Naive thymus-derived CD8-positive, alpha-beta T cell (primary cell): ENCODE data around the gene HS3ST6. TPM values are rescaled to one million over a fixed set of nuclear protein-coding genes. Genes with fewer than 3 reads are reported as not detected.
"Not testable (repeated sequence)": the region's sequence is repeated elsewhere in the genome, so short reads cannot be mapped to it uniquely, and the experiment has no call there.

Source experiments
- ATAC-seq, 2 donors: fragments of 150-1000 bp; cut with Tn5 transposase in 1 of 2; sonication (Bioruptor Pico), chemical (Tn5 transposase) in 1 of 2; 1 replicate in 1 of 2; 2 replicates in 1 of 2; pipeline ENCODE4 v1.10.0; 2021; ENCODE audit warnings: mild to moderate bottlenecking in 2 of 2, moderate library complexity in 2 of 2
- POLR2A ChIA-PET: fragments of 350-600 bp; sonication (Branson Sonifier 250); formaldehyde crosslinking; loops from one replicate; lab custom pipeline; 2021; ENCODE audit warnings: antibody characterized with exemption; lab: Charles Lee
- DNase-seq, 10 donors: peaks; one replicate each; pipeline versions ENCODE4 v3.0.0 to v3.0.0-alpha.2; 2020 to 2022
- H3K27ac Mint-ChIP-seq, 10 donors: one replicate each; pipeline ENCODE4 v1.8.0; 2020 to 2022; ENCODE audit warnings: mild to moderate bottlenecking in 10 of 10, mixed read lengths in 10 of 10, moderate library complexity in 4 of 10, inconsistent platforms in 1 of 10
- H3K27me3 Mint-ChIP-seq, 5 donors: one replicate each; pipeline ENCODE4 v1.8.0; 2021 to 2022; ENCODE audit warnings: mixed read lengths in 5 of 5
- H3K36me3 Mint-ChIP-seq, 3 donors: one replicate each; pipeline ENCODE4 v1.8.0; 2020 to 2022; ENCODE audit warnings: mixed read lengths in 3 of 3, mild to moderate bottlenecking in 2 of 3, inconsistent platforms in 1 of 3
- H3K4me1 Mint-ChIP-seq, 4 donors: one replicate each; pipeline ENCODE4 v1.8.0; 2021 to 2022; ENCODE audit warnings: mixed read lengths in 4 of 4
- H3K4me3 Mint-ChIP-seq, 10 donors: one replicate each; pipeline ENCODE4 v1.8.0; 2020 to 2022; ENCODE audit warnings: mild to moderate bottlenecking in 10 of 10, mixed read lengths in 10 of 10, moderate library complexity in 6 of 10, inconsistent platforms in 1 of 10
- H3K9me3 Mint-ChIP-seq, 9 donors: one replicate each; pipeline ENCODE4 v1.8.0; 2020 to 2022; ENCODE audit warnings: mixed read lengths in 9 of 9, mild to moderate bottlenecking in 3 of 9, inconsistent platforms in 1 of 9, moderate library complexity in 1 of 9
- polyA plus RNA-seq, 3 donors: library from polyadenylated mRNA; unstranded; fragments of 300-500 nt; fragmentation: Illumina TruSeq; gene quantifications; one replicate each; pipeline ENCODE4 v1.2.3, GENCODE V29; 2021
- total RNA-seq, 8 experiments: library from RNA in 2 of 8; stranded (reverse) in 2 of 8; gene quantifications; one replicate each; pipeline ENCODE4 v1.2.3 and lab custom pipeline; 2021 to 2026

HS3ST6 gene
- total and polyA plus RNA-seq, 5 experiments from 2014 or later, result not detected

DNA sequence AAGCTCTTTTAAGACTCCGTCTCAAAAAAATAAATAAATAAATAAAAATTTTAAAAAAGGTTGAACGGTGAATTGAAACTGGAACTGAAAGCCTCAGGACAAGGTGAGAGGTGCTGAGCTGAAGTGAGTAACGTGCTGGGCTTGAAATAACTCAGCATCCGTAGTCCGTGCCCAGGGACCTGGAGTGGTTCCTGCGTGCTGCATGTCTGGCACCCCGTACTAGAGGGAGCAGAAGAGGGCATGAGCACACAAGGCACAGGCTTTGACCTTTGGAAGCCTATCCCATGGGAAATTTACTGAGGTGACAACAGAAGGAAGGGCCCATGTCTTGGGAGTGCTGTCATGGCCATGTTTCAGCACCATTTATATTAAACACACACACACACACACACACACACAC, 41.7 kb downstream of the HS3ST6 start:
- Mint-ChIP-seq H3K4me3 (no peak overlapping the region), H3K27me3 (peaks cover 14 to 40% (median 20%) of the 10 kb centered on the region in 5 donors), H3K36me3 (peaks cover 0 to 2% (median 0%) of the 10 kb centered on the region in 3 donors), H3K9me3 (no peaks in the 10 kb centered on the region), H3K27ac (no peak overlapping the region), H3K4me1 (peaks cover 3 to 7% (median 4%) of the 10 kb centered on the region in 4 donors)
- ATAC-seq, result no peak
- DNase-seq, result no peak
- POLR2A ChIA-PET, result no interaction called here

DNA sequence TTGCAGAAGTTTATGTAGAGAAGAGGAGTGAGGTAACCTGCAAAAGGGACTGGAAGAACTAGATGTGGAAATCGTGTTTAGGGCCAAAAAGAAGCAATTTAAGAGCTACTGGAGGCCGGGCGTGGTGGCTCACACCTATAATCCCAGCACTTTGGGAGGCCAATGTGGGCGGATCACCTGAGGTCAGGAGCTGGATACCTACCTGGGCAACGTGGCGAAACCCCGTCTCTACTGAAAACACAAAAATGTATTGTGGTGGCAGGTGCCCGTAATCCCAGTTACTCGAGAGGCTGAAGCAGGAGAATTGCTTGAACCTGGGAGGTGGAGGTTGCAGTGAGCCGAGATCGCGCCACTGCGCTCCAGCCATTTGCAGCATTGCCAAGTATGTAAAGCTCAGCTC, 42.1 kb downstream of the HS3ST6 start:
- DNase-seq, H3K27ac Mint-ChIP-seq, POLR2A ChIA-PET, H3K4me3 Mint-ChIP-seq, H3K36me3 Mint-ChIP-seq, H3K4me1 Mint-ChIP-seq, ATAC-seq, H3K9me3 Mint-ChIP-seq: not testable (repeated sequence)
- H3K27me3 Mint-ChIP-seq, result peaks cover 14 to 40% (median 20%) of the 10 kb centered on the region in 5 donors

DNA sequence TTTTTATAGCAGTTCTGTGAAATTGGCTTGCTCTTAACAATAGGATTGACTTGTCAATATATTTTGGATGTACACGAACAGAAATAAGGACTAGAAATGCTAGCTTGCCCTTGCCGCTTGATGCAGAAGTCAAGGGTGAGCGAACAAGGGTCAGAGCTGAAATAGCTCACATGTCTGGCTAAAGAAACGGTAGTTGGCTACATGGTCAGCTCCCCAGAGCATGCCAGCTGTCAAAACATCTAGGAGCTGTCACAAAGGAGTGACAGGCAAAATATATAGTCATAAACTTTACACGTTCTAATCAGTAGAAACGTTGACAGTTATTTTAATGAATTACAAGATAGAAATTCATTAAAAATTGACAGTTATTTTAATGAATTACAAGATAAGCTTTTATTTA, 43.4 kb downstream of the HS3ST6 start:
- peaks cover 14 to 39% (median 20%) of the 10 kb centered on the region in 5 donors for H3K27me3 Mint-ChIP-seq
- POLR2A ChIA-PET, result no interaction called here
- no peak for ATAC-seq

GRCh38 chr16:1871974-1872635, 46.1 kb downstream of the HS3ST6 start, which contains the start of gene MEIOB:
TSS of gene MEIOB (minus strand) at chr16:1872164. CDS start at chr16:1868175, 3,989 bp downstream.
- Mint-ChIP-seq H3K27me3 (peaks cover 9 to 26% (median 14%) of the 10 kb centered on the region in 5 donors), H3K27ac (peak within 1 kb of the TSS in 3 of 10 donors; percentile 29 to 84 (median 75)), H3K4me3 (peak within 1 kb of the TSS; percentile 7 to 88 (median 74)), H3K4me1 (peaks cover 3 to 7% (median 4%) of the 10 kb centered on the region in 4 donors), H3K9me3 (no peaks in the 10 kb centered on the region), H3K36me3 (peaks cover 0 to 2% (median 0%) of the 10 kb centered on the region in 3 donors)
- POLR2A ChIA-PET, result no interaction called here
- DNase-seq (peak in 8 of 10 donors; percentile 6 to 45 (median 32)), ATAC-seq (peak; percentile 61 to 72)

More for the DNA sequence above, 43.4 kb downstream of the HS3ST6 start:
- Mint-ChIP-seq H3K36me3 (peaks cover 0 to 2% (median 0%) of the 10 kb centered on the region in 3 donors), H3K9me3 (no peaks in the 10 kb centered on the region), H3K4me3 (no peak overlapping the region), H3K27ac (no peak overlapping the region), H3K4me1 (peaks cover 3 to 7% (median 4%) of the 10 kb centered on the region in 4 donors)
- no peak for DNase-seq

GRCh38 chr16:1870365-1871082, 47.7 kb downstream of the HS3ST6 start:
- no peak for ATAC-seq
- no peak for DNase-seq
- Mint-ChIP-seq H3K4me3 (no peak overlapping the region), H3K27me3 (peaks cover 7 to 22% (median 12%) of the 10 kb centered on the region in 5 donors), H3K4me1 (peaks cover 3 to 7% (median 4%) of the 10 kb centered on the region in 4 donors), H3K9me3 (no peaks in the 10 kb centered on the region), H3K27ac (no peak overlapping the region), H3K36me3 (peaks cover 0 to 2% (median 0%) of the 10 kb centered on the region in 3 donors)
- POLR2A ChIA-PET, result no interaction called here

DNA sequence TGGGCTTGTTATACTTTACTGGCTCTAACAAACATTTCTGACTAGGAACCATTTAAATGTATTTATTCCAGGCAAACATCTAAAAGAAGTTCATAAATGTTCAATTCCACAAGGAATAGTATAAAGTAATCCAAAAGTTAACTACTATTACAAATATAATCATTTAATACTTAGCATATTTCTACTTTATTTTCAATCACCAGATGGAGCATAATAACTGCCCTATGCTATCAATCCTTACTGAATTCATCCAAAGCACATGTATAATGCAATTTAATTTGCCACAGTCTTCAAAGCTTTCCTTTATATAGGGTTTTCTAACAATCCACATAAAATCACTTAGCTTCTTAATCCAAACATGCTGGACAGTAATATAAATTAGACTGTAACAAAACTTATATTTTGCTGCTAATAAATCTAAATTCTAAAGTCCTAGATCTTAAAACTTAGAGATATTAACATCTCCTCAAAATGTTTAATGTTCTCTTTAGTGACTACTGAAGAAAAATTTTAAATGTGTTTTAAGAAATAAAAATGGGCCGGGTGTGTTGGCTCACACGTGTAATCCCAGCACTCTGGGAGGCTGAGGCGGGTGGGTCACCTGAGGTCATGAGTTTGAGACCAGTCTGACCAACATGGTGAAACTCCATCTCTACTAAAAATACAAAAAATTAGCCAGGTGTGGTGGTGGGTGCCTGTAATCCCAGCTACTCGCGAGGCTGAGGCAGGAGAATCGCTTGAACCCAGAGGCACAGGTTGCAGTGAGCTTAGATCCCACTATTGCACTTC, 52.1 kb downstream of the HS3ST6 start:
- no peaks in the 10 kb centered on the region for H3K4me1 Mint-ChIP-seq
- H3K36me3 Mint-ChIP-seq, result no peaks in the 10 kb centered on the region
- H3K9me3 Mint-ChIP-seq, result no peaks in the 10 kb centered on the region
- peaks cover 0 to 10% (median 0%) of the 10 kb centered on the region in 5 donors for H3K27me3 Mint-ChIP-seq
- DNase-seq, result no peak
- H3K27ac Mint-ChIP-seq, result no peak overlapping the region
- POLR2A ChIA-PET, result interaction anchor here (0.5 kb wide), 1 partner anchor 70 kb away, joined by 8 read pairs; no protein-coding TSS in a partner anchor
- no peak overlapping the region for H3K4me3 Mint-ChIP-seq
- no peak for ATAC-seq

DNA sequence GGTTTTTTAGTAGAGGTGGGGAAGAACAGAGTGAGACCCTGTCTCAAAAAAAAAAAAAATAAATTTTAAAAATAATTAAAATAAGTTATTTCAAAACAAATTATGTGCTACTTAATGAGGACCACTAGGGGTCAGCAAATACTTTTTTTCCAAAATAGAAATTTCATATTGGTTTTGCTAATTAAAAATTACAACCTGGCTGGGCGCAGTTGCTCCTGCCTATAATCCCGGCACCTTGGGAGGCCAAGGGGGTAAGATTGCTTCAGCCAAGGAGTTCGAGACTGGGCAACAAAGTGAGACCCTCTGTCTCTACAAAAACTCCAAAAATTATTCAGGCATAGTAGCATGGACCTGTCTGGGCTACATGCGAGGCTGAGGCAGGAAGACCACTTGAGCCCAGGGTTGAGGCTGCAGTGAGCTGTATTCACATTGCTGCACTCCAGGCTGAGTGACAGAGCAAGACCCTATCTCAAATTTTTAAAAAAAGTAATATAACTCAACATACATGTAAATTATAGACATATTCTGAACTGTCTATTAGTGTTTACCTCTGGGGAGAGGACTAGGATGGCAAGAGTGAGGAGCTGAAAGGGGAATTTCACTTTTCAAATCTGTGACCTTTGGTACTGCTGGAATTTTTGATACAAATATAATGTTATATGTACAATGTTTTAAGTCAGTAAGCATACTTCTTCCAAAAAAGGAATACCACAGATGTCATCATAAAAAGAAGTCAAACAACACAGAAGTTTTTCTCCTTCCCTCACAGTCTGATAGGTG, 54.3 kb downstream of the HS3ST6 start:
- peak; percentile 30 to 33 for ATAC-seq
- no peaks in the 10 kb centered on the region for H3K4me1 Mint-ChIP-seq
- no peaks in the 10 kb centered on the region for H3K36me3 Mint-ChIP-seq
- peak in 3 of 10 donors; percentile 39 to 53 (median 44) for DNase-seq
- H3K4me3 Mint-ChIP-seq, result no peak overlapping the region
- H3K27ac Mint-ChIP-seq, result peak overlapping the region in 1 of 10 donors; percentile 43
- POLR2A ChIA-PET, result interaction anchor here (1.2 kb wide), 1 partner anchor 140 kb away, joined by 6 read pairs; no protein-coding TSS in a partner anchor
- peaks cover 0 to 22% (median 2%) of the 10 kb centered on the region in 5 donors for H3K27me3 Mint-ChIP-seq
- no peaks in the 10 kb centered on the region for H3K9me3 Mint-ChIP-seq

- H3K4me1 Mint-ChIP-seq, result peaks cover 0 to 2% (median 0%) of the 10 kb centered on the region in 4 donors
- DNase-seq (no peak), ATAC-seq (no peak)
- POLR2A ChIA-PET, result interaction anchor here (1.2 kb wide), 1 partner anchor 142 kb away, joined by 6 read pairs; no protein-coding TSS in a partner anchor
- no peaks in the 10 kb centered on the region for H3K36me3 Mint-ChIP-seq
- H3K4me3 Mint-ChIP-seq, result no peak overlapping the region
- no peaks in the 10 kb centered on the region for H3K9me3 Mint-ChIP-seq
- peaks cover 0 to 33% (median 2%) of the 10 kb centered on the region in 5 donors for H3K27me3 Mint-ChIP-seq
- peak overlapping the region in 1 of 10 donors; percentile 2 for H3K27ac Mint-ChIP-seq
Measured at GRCh38 chr16:1862394-1862793, 55.8 kb downstream of the HS3ST6 start.

GRCh38 chr16:1861730-1862129, 56.5 kb downstream of the HS3ST6 start:
- Mint-ChIP-seq H3K4me1 (peaks cover 0 to 9% (median 5%) of the 10 kb centered on the region in 4 donors), H3K36me3 (no peaks in the 10 kb centered on the region), H3K4me3 (no peak overlapping the region), H3K27me3 (peaks cover 0 to 38% (median 2%) of the 10 kb centered on the region in 5 donors), H3K27ac (no peak overlapping the region), H3K9me3 (no peaks in the 10 kb centered on the region)
- ATAC-seq (no peak), DNase-seq (no peak)
- POLR2A ChIA-PET, result no interaction called here
